GM21381 (cell line): ENCODE data around the gene GLUD1.
"Not testable (repeated sequence)": the region's sequence is repeated elsewhere in the genome, so short reads cannot be mapped to it uniquely, and the experiment has no call there.

Experiments used
- ATAC-seq: cut with Tn5 transposase; IDR thresholded peaks from one replicate; pipeline ENCODE4 v1.9.1; 2021; ENCODE audit warnings: mild to moderate bottlenecking, moderate library complexity; ENCODE audit not compliant: unreplicated experiment

The GLUD1 gene

GRCh38 chr10:87053577-87054181 lies 41.0 kb downstream of the GLUD1 start:
- no peak for ATAC-seq

- ATAC-seq: no peak
Observed at GRCh38 chr10:87053111-87053510, 41.5 kb downstream of the GLUD1 start.

- ATAC-seq: no peak
Observed at GRCh38 chr10:87045434-87045938, 49.2 kb downstream of the GLUD1 start.

- not testable (repeated sequence) for ATAC-seq
Observed at GRCh38 chr10:87043579-87043978, 51.1 kb downstream of the GLUD1 start.

- ATAC-seq: no peak
Observed at GRCh38 chr10:87038786-87039185, 55.9 kb downstream of the GLUD1 start.

- no peak for ATAC-seq
Observed at GRCh38 chr10:87038286-87038717, 56.3 kb downstream of the GLUD1 start.

- ATAC-seq: no peak
Observed at GRCh38 chr10:87036623-87037022, 58.0 kb downstream of the GLUD1 start.

- no peak for ATAC-seq
Observed at GRCh38 chr10:87030912-87031635, 63.6 kb downstream of the GLUD1 start.

- not testable (repeated sequence) for ATAC-seq
Observed at GRCh38 chr10:87030419-87030818, 64.2 kb downstream of the GLUD1 start.

- ATAC-seq: not testable (repeated sequence)
Observed at GRCh38 chr10:87026747-87027508, 67.7 kb downstream of the GLUD1 start.

- not testable (repeated sequence) for ATAC-seq
Observed at GRCh38 chr10:87025285-87025958, 69.2 kb downstream of the GLUD1 start.

GRCh38 chr10:87020056-87020455 lies 74.6 kb downstream of the GLUD1 start, which contains the start of gene FAM25A:
Gene FAM25A, plus strand, starts transcription at chr10:87020294. Its CDS starts 31 bp downstream, at chr10:87020325.
- ATAC-seq: not testable (repeated sequence)

- not testable (repeated sequence) for ATAC-seq
Observed at GRCh38 chr10:87019504-87019903, 75.1 kb downstream of the GLUD1 start.

GRCh38 chr10:87019066-87019465 lies 75.6 kb downstream of the GLUD1 start:
- not testable (repeated sequence) for ATAC-seq

GRCh38 chr10:87018127-87018526 lies 76.5 kb downstream of the GLUD1 start:
- not testable (repeated sequence) for ATAC-seq

GRCh38 chr10:87014986-87015716 lies 79.5 kb downstream of the GLUD1 start:
- not testable (repeated sequence) for ATAC-seq

- not testable (repeated sequence) for ATAC-seq
Observed at GRCh38 chr10:87013528-87013927, 81.1 kb downstream of the GLUD1 start.

- not testable (repeated sequence) for ATAC-seq
Observed at GRCh38 chr10:87009134-87009696, 85.4 kb downstream of the GLUD1 start.

- ATAC-seq: not testable (repeated sequence)
Observed at GRCh38 chr10:87008303-87008702, 86.3 kb downstream of the GLUD1 start.

GRCh38 chr10:87007674-87008073 lies 87.0 kb downstream of the GLUD1 start:
- ATAC-seq: not testable (repeated sequence)
